Activated T-cell treated with anti-CD3 and anti-CD28 coated beads, Interleukin-2, amount 50 U/mL, for 72 hours (primary cell): ENCODE results near the gene DPP8. TPM values are rescaled to one million over a fixed set of nuclear protein-coding genes. Genes with fewer than 3 reads are reported as not detected.

Source experiments
- ATAC-seq, 2 donors: fragments of 150-1000 bp; cut with Tn5 transposase; replicated peaks in 1 of 2; 2 replicates each; pipeline ENCODE4 v1.10.0; 2021; ENCODE audit warnings: moderate library complexity in 2 of 2, mild to moderate bottlenecking in 1 of 2
- DNase-seq, 2 donors: peaks; one replicate each; pipeline ENCODE4 v3.0.0; 2021 to 2022; ENCODE audit warnings: mixed read lengths in 1 of 2
- H3K27ac Mint-ChIP-seq: one replicate; pipeline ENCODE4 v1.8.0; 2022; ENCODE audit warnings: mild to moderate bottlenecking, moderate library complexity, mixed read lengths
- H3K27me3 Mint-ChIP-seq: one replicate; pipeline ENCODE4 v1.8.0; 2022; ENCODE audit warnings: low read depth, mixed read lengths
- H3K36me3 Mint-ChIP-seq, 2 donors: one replicate each; pipeline ENCODE4 v1.8.0; 2022; ENCODE audit warnings: mixed read lengths in 2 of 2, mild to moderate bottlenecking in 1 of 2; ENCODE audit not compliant: insufficient read depth in 2 of 2
- H3K4me1 Mint-ChIP-seq: one replicate; pipeline ENCODE4 v1.8.0; 2022; ENCODE audit warnings: low read depth, mixed read lengths
- H3K4me3 Mint-ChIP-seq, 2 donors: one replicate each; pipeline ENCODE4 v1.8.0; 2022; ENCODE audit warnings: mild to moderate bottlenecking in 2 of 2, mixed read lengths in 2 of 2, moderate library complexity in 2 of 2
- H3K9me3 Mint-ChIP-seq, 2 donors: one replicate each; pipeline ENCODE4 v1.8.0; 2022; ENCODE audit warnings: mixed read lengths in 2 of 2
- total RNA-seq, 2 donors: library from RNA; stranded (reverse); gene quantifications; one replicate each; pipeline ENCODE4 v1.2.3, GENCODE V29; 2022

DPP8 gene
- total RNA-seq, 2 donors from 2014 or later, result 36.1 to 38.6 TPM

- Mint-ChIP-seq H3K27ac (no peak overlapping the region), H3K9me3 (no peaks in the 10 kb centered on the region), H3K27me3 (no peaks in the 10 kb centered on the region), H3K4me3 (no peak overlapping the region), H3K4me1 (peaks cover 21% of the 10 kb centered on the region), H3K36me3 (peaks cover 0 to 2% of the 10 kb centered on the region in 2 donors)
- DNase-seq (no peak), ATAC-seq (no peak)
These were observed 22.8 kb upstream of the DPP8 start for GRCh38 chr15:65540314-65540713.

- ATAC-seq (no peak), DNase-seq (no peak)
- no peak overlapping the region for H3K27ac Mint-ChIP-seq
- no peak overlapping the region for H3K4me3 Mint-ChIP-seq
- H3K4me1 Mint-ChIP-seq, result peaks cover 55% of the 10 kb centered on the region
- no peaks in the 10 kb centered on the region for H3K27me3 Mint-ChIP-seq
- peaks cover 0 to 2% of the 10 kb centered on the region in 2 donors for H3K36me3 Mint-ChIP-seq
- H3K9me3 Mint-ChIP-seq, result no peaks in the 10 kb centered on the region
These were observed 17.7 kb upstream of the DPP8 start for GRCh38 chr15:65535192-65535591.

GRCh38 chr15:65533057-65533756 lies 15.7 kb upstream of the DPP8 start:
- peaks cover 60% of the 10 kb centered on the region for H3K4me1 Mint-ChIP-seq

GRCh38 chr15:65532738-65533051 lies 15.2 kb upstream of the DPP8 start:
- no peak for DNase-seq
- no peaks in the 10 kb centered on the region for H3K27me3 Mint-ChIP-seq
- ATAC-seq, result peak; percentile 35 to 46
- peak overlapping the region; percentile 58 to 89 for H3K4me3 Mint-ChIP-seq
- peak overlapping the region; percentile 13 for H3K27ac Mint-ChIP-seq
- no peaks in the 10 kb centered on the region for H3K9me3 Mint-ChIP-seq
- peaks cover 60% of the 10 kb centered on the region for H3K4me1 Mint-ChIP-seq
- H3K36me3 Mint-ChIP-seq, result peaks cover 0 to 2% of the 10 kb centered on the region in 2 donors

More at GRCh38 chr15:65533057-65533756, 15.7 kb upstream of the DPP8 start:
- no peak overlapping the region for H3K27ac Mint-ChIP-seq
- H3K4me3 Mint-ChIP-seq, result peak overlapping the region; percentile 58 to 89
- peaks cover 0 to 2% of the 10 kb centered on the region in 2 donors for H3K36me3 Mint-ChIP-seq
- no peaks in the 10 kb centered on the region for H3K27me3 Mint-ChIP-seq
- no peaks in the 10 kb centered on the region for H3K9me3 Mint-ChIP-seq
- DNase-seq (no peak), ATAC-seq (no peak)

GRCh38 chr15:65530318-65531111 lies 13.0 kb upstream of the DPP8 start, which contains the start of gene HACD3:
Gene HACD3, plus strand, starts transcription at chr15:65530463. Its CDS starts 169 bp downstream, at chr15:65530632.
- H3K9me3 Mint-ChIP-seq, result no peaks in the 10 kb centered on the region
- peak within 1 kb of the TSS; percentile 89 to 96 for H3K4me3 Mint-ChIP-seq
- peaks cover 0 to 2% of the 10 kb centered on the region in 2 donors for H3K36me3 Mint-ChIP-seq
- no peaks in the 10 kb centered on the region for H3K27me3 Mint-ChIP-seq
- ATAC-seq (peak; percentile 97), DNase-seq (peak; percentile 94 to 96)
- peak within 1 kb of the TSS; percentile 96 for H3K27ac Mint-ChIP-seq
- peaks cover 51% of the 10 kb centered on the region for H3K4me1 Mint-ChIP-seq

- ATAC-seq, result no peak
- no peaks in the 10 kb centered on the region for H3K27me3 Mint-ChIP-seq
- no peaks in the 10 kb centered on the region for H3K9me3 Mint-ChIP-seq
- DNase-seq, result no peak
- H3K4me3 Mint-ChIP-seq, result peak overlapping the region; percentile 89 to 96
- peak overlapping the region; percentile 96 for H3K27ac Mint-ChIP-seq
- H3K4me1 Mint-ChIP-seq, result peaks cover 44% of the 10 kb centered on the region
- peaks cover 0 to 2% of the 10 kb centered on the region in 2 donors for H3K36me3 Mint-ChIP-seq
These were observed 12.4 kb upstream of the DPP8 start for GRCh38 chr15:65529762-65530317.

- no peak overlapping the region for H3K4me3 Mint-ChIP-seq
- DNase-seq (no peak), ATAC-seq (no peak)
- H3K36me3 Mint-ChIP-seq, result peaks cover 0 to 2% of the 10 kb centered on the region in 2 donors
- H3K27ac Mint-ChIP-seq, result no peak overlapping the region
- H3K27me3 Mint-ChIP-seq, result no peaks in the 10 kb centered on the region
- H3K4me1 Mint-ChIP-seq, result peaks cover 35% of the 10 kb centered on the region
- H3K9me3 Mint-ChIP-seq, result no peaks in the 10 kb centered on the region
These were observed 11.1 kb upstream of the DPP8 start for GRCh38 chr15:65528461-65529060.

GRCh38 chr15:65525622-65526021 lies 8.1 kb upstream of the DPP8 start:
- H3K27ac Mint-ChIP-seq, result no peak overlapping the region
- peaks cover 10% of the 10 kb centered on the region for H3K4me1 Mint-ChIP-seq
- peaks cover 0 to 2% of the 10 kb centered on the region in 2 donors for H3K36me3 Mint-ChIP-seq
- ATAC-seq, result no peak
- H3K4me3 Mint-ChIP-seq, result no peak overlapping the region
- no peaks in the 10 kb centered on the region for H3K27me3 Mint-ChIP-seq
- no peaks in the 10 kb centered on the region for H3K9me3 Mint-ChIP-seq
- no peak for DNase-seq

GRCh38 chr15:65524226-65524625 lies 6.7 kb upstream of the DPP8 start:
- Mint-ChIP-seq H3K27ac (no peak overlapping the region), H3K36me3 (no peaks in the 10 kb centered on the region), H3K4me1 (peaks cover under 1% of the 10 kb centered on the region), H3K4me3 (no peak overlapping the region), H3K27me3 (no peaks in the 10 kb centered on the region), H3K9me3 (no peaks in the 10 kb centered on the region)
- DNase-seq (no peak), ATAC-seq (no peak)

GRCh38 chr15:65521350-65521749 lies 3.9 kb upstream of the DPP8 start:
- no peak overlapping the region for H3K27ac Mint-ChIP-seq
- ATAC-seq (no peak), DNase-seq (no peak)
- H3K9me3 Mint-ChIP-seq, result no peaks in the 10 kb centered on the region
- H3K4me3 Mint-ChIP-seq, result no peak overlapping the region
- H3K36me3 Mint-ChIP-seq, result peaks cover 0 to 3% of the 10 kb centered on the region in 2 donors
- H3K27me3 Mint-ChIP-seq, result no peaks in the 10 kb centered on the region
- peaks cover 14% of the 10 kb centered on the region for H3K4me1 Mint-ChIP-seq

- no peak for DNase-seq
- peak overlapping the region in 1 of 2 donors; percentile 14 for H3K4me3 Mint-ChIP-seq
- no peak for ATAC-seq
- no peaks in the 10 kb centered on the region for H3K27me3 Mint-ChIP-seq
- no peak overlapping the region for H3K27ac Mint-ChIP-seq
- H3K4me1 Mint-ChIP-seq, result peaks cover 37% of the 10 kb centered on the region
- H3K36me3 Mint-ChIP-seq, result peaks cover 0 to 3% of the 10 kb centered on the region in 2 donors
- H3K9me3 Mint-ChIP-seq, result no peaks in the 10 kb centered on the region
These were observed 1.3 kb upstream of the DPP8 start for GRCh38 chr15:65518633-65519285.

- Mint-ChIP-seq H3K4me3 (peak overlapping the region; percentile 89 to 94), H3K36me3 (peaks cover 0 to 3% of the 10 kb centered on the region in 2 donors), H3K9me3 (no peaks in the 10 kb centered on the region), H3K27ac (peak overlapping the region; percentile 86), H3K4me1 (peaks cover 45% of the 10 kb centered on the region), H3K27me3 (no peaks in the 10 kb centered on the region)
- DNase-seq, result no peak
- ATAC-seq, result peak; percentile 6 to 13
These were observed 348 bp upstream of the DPP8 start for GRCh38 chr15:65517866-65518207.
